ENCODE results near the gene LRPAP1.

The LRPAP1 gene

GRCh38 chr4:3527914-3528876 lies 4.0 kb downstream of the LRPAP1 start:
- Histone ChIP-seq H3K9me3 (ENCODE audit: insufficient read depth, low read depth, low read length) (no peaks in the 10 kb centered on the region), H3K27me3 (ENCODE audit: insufficient read depth, low read length) (peaks cover 15% of the 10 kb centered on the region), H3K9ac (ENCODE audit: low read depth, low read length) (no peak overlapping the region), H3K4me3 (ENCODE audit: low read length) (no peak overlapping the region), H3K36me3 (ENCODE audit: insufficient read depth, low read length) (peaks cover 29% of the 10 kb centered on the region), H3K4me1 (ENCODE audit: insufficient read depth, low read length) (0 out of 2 replicates have a peak, but pooled peaks cover 5% of the 10 kb centered on the region), H3K27ac (ENCODE audit: low read depth, low read length) (no peak overlapping the region)
- WGBS = 92% methylated on average over 27 of the region's 27 CpGs

- Histone ChIP-seq H3K27me3 (ENCODE audit: insufficient read depth, low read length) (peaks cover 9% of the 10 kb centered on the region; the same call in 1 of the 2 replicates), H3K27ac (ENCODE audit: low read depth, low read length) (no peak overlapping the region), H3K36me3 (ENCODE audit: insufficient read depth, low read length) (peaks cover 34% of the 10 kb centered on the region), H3K9ac (ENCODE audit: low read depth, low read length) (no peak overlapping the region), H3K4me3 (ENCODE audit: low read length) (no peak overlapping the region), H3K9me3 (ENCODE audit: insufficient read depth, low read depth, low read length) (no peaks in the 10 kb centered on the region), H3K4me1 (ENCODE audit: insufficient read depth, low read length) (0 out of 2 replicates have a peak, but pooled peaks cover 5% of the 10 kb centered on the region)
- 92% methylated on average over 14 of the region's 14 CpGs for WGBS
These were observed 4.9 kb downstream of the LRPAP1 start for GRCh38 chr4:3527101-3527913.

- peaks cover 36% of the 10 kb centered on the region for H3K36me3 ChIP-seq (ENCODE audit: insufficient read depth, low read length)
These were observed 5.8 kb downstream of the LRPAP1 start for GRCh38 chr4:3526456-3526855.

DNA sequence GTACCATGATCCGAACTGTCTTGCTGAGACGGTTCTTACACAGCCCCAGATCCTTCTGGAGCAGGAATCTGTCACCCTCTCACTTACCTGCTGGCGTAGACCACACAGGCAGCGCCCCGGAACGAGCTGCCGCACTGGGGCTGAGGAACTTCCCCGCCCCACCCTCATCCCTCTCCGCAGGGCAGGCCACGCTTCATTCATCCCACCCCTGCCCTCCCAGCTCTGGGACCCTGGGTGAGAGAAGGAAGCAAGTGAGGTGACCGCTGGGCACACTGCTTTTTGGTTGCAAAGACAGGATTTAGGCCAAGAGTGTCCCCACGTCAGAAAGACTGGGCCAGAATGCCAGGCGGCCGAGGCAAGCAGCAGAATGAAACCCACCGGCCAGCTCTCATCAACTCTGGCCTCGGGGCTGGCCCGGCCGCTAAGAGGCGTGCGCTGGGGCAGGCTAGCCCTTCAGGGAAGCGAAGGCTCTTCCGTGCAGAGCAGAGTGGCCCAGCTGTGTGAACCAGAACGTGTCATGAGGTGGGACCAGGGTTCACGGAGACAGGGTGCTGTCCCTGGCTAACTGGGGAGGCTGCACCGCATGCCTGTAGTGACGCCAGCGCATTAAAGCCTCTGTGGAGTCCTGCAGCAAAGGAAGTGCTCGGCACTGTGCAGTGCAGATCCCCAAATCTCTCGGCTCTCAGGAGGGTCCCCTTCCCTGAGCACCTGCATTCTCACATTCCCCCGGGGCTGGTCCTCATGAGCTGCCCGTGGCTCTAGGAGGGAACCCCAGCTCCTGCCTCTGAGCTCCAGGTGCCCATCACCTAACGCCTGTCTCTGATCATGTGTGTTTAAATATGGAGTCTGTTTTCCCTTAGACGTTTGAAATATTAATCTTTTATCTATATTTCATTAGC lies 6.4 kb downstream of the LRPAP1 start:
- no peak overlapping the region for H3K9ac ChIP-seq (ENCODE audit: low read depth, low read length)
- H3K27me3 ChIP-seq (ENCODE audit: insufficient read depth, low read length) = no peaks in the 10 kb centered on the region
- no peak overlapping the region for H3K4me3 ChIP-seq (ENCODE audit: low read length)
- H3K27ac ChIP-seq (ENCODE audit: low read depth, low read length) = no peak overlapping the region
- H3K9me3 ChIP-seq (ENCODE audit: insufficient read depth, low read depth, low read length) = no peaks in the 10 kb centered on the region
- H3K36me3 ChIP-seq (ENCODE audit: insufficient read depth, low read length) = peaks cover 43% of the 10 kb centered on the region
- H3K4me1 ChIP-seq (ENCODE audit: insufficient read depth, low read length) = no peaks in the 10 kb centered on the region
- 92% methylated on average over 32 of the region's 33 CpGs for WGBS

More at GRCh38 chr4:3526456-3526855, 5.8 kb downstream of the LRPAP1 start:
- Histone ChIP-seq H3K9me3 (ENCODE audit: insufficient read depth, low read depth, low read length) (no peaks in the 10 kb centered on the region), H3K4me1 (ENCODE audit: insufficient read depth, low read length) (0 out of 2 replicates have a peak, but pooled peaks cover 5% of the 10 kb centered on the region), H3K4me3 (ENCODE audit: low read length) (no peak overlapping the region), H3K9ac (ENCODE audit: low read depth, low read length) (no peak overlapping the region), H3K27ac (ENCODE audit: low read depth, low read length) (no peak overlapping the region), H3K27me3 (ENCODE audit: insufficient read depth, low read length) (peaks cover 6% of the 10 kb centered on the region; the same call in 1 of the 2 replicates)
- WGBS = 94% methylated on average over 19 of the region's 19 CpGs

DNA sequence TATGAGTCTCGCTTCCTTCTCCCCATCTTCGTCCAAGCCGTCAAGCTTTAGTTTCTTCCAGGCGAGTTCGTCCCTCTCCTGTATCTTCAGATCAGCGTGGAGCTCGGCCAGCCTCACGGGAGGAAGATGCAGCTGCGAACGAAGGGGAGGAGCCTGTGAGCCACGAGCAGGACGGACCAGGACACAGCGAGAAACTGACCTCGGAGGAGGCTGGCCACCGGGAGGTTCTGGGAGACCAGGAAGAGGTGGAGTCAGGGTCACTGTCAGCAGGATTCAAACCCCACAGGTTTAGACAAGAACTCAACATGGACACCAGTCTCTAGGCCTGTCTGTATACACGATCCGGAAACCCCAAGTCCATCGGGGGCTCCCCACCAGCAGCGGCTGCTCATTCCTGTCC lies 7.3 kb downstream of the LRPAP1 start:
- no peak overlapping the region for H3K4me3 ChIP-seq (ENCODE audit: low read length)
- no peaks in the 10 kb centered on the region for H3K4me1 ChIP-seq (ENCODE audit: insufficient read depth, low read length)
- no peaks in the 10 kb centered on the region for H3K27me3 ChIP-seq (ENCODE audit: insufficient read depth, low read length)
- 88% methylated on average over 19 of the region's 19 CpGs for WGBS
- H3K9me3 ChIP-seq (ENCODE audit: insufficient read depth, low read depth, low read length) = no peaks in the 10 kb centered on the region
- H3K27ac ChIP-seq (ENCODE audit: low read depth, low read length) = no peak overlapping the region
- peaks cover 51% of the 10 kb centered on the region for H3K36me3 ChIP-seq (ENCODE audit: insufficient read depth, low read length)
- no peak overlapping the region for H3K9ac ChIP-seq (ENCODE audit: low read depth, low read length)

GRCh38 chr4:3524349-3524748 lies 7.9 kb downstream of the LRPAP1 start:
- 93% methylated on average over 8 of the region's 8 CpGs for WGBS
- Histone ChIP-seq H3K4me3 (ENCODE audit: low read length) (no peak overlapping the region), H3K9ac (ENCODE audit: low read depth, low read length) (no peak overlapping the region), H3K27me3 (ENCODE audit: insufficient read depth, low read length) (no peaks in the 10 kb centered on the region), H3K27ac (ENCODE audit: low read depth, low read length) (no peak overlapping the region), H3K9me3 (ENCODE audit: insufficient read depth, low read depth, low read length) (no peaks in the 10 kb centered on the region), H3K4me1 (ENCODE audit: insufficient read depth, low read length) (no peaks in the 10 kb centered on the region), H3K36me3 (ENCODE audit: insufficient read depth, low read length) (peaks cover 53% of the 10 kb centered on the region)

- Histone ChIP-seq H3K9ac (ENCODE audit: low read depth, low read length) (no peak overlapping the region), H3K36me3 (ENCODE audit: insufficient read depth, low read length) (peaks cover 56% of the 10 kb centered on the region), H3K4me1 (ENCODE audit: insufficient read depth, low read length) (no peaks in the 10 kb centered on the region)
These were observed 8.5 kb downstream of the LRPAP1 start for GRCh38 chr4:3523628-3524221.

DNA sequence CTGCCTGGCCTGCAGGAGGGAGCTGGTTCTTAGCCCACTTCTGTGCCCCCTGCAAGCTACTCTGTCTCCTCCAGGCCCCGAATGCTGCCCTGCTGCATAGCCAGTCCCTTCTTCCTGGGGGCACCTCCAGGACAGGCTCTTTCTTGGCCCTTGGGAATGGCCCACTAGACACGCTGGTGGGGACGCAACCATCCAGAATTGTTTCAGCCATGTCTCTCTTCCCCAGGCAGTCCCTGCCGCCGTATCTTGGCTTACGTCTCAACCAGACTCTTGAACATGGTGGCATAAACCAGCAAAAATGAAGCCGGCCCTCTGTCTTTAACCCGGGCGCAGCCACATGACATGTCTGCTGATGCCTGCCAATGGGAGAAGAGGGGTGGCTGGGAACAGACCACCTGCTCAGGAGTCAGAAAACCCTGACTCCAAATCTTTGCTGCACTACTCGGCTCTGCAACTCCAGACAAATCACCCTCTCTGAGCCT lies 9.0 kb downstream of the LRPAP1 start:
- H3K9ac ChIP-seq (ENCODE audit: low read depth, low read length) = no peak overlapping the region
- no peak overlapping the region for H3K4me3 ChIP-seq (ENCODE audit: low read length)
- WGBS = 96% methylated on average over 10 of the region's 10 CpGs
- H3K36me3 ChIP-seq (ENCODE audit: insufficient read depth, low read length) = peaks cover 56% of the 10 kb centered on the region
- no peak overlapping the region for H3K27ac ChIP-seq (ENCODE audit: low read depth, low read length)
- no peaks in the 10 kb centered on the region for H3K9me3 ChIP-seq (ENCODE audit: insufficient read depth, low read depth, low read length)
- H3K27me3 ChIP-seq (ENCODE audit: insufficient read depth, low read length) = no peaks in the 10 kb centered on the region
- H3K4me1 ChIP-seq (ENCODE audit: insufficient read depth, low read length) = no peaks in the 10 kb centered on the region

More at GRCh38 chr4:3523628-3524221, 8.5 kb downstream of the LRPAP1 start:
- WGBS = 93% methylated on average over 23 of the region's 24 CpGs
- no peaks in the 10 kb centered on the region for H3K9me3 ChIP-seq (ENCODE audit: insufficient read depth, low read depth, low read length)
- no peak overlapping the region for H3K27ac ChIP-seq (ENCODE audit: low read depth, low read length)
- no peaks in the 10 kb centered on the region for H3K27me3 ChIP-seq (ENCODE audit: insufficient read depth, low read length)
- no peak overlapping the region for H3K4me3 ChIP-seq (ENCODE audit: low read length)

DNA sequence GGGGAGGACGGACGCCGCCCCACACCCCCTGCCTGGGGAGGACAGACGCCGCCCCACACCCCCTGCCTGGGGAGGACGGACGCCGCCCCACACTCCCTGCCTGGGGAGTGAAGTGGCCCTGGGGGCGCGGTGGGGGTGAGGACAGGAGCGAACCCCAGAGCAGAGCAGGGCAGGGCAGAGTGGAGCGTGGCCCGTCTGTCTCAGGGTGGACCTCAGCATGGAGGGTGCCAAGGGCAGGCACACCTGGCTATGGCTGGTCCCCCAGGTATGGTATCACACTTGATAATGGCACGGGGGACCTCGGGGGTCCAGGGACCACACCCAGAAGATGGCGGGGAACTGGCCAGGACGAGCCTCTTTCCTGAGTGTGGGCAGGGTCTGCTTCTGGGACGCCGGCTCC lies 9.6 kb downstream of the LRPAP1 start:
- Histone ChIP-seq H3K27ac (ENCODE audit: low read depth, low read length) (no peak overlapping the region), H3K27me3 (ENCODE audit: insufficient read depth, low read length) (no peaks in the 10 kb centered on the region), H3K9me3 (ENCODE audit: insufficient read depth, low read depth, low read length) (no peaks in the 10 kb centered on the region), H3K4me3 (ENCODE audit: low read length) (no peak overlapping the region), H3K4me1 (ENCODE audit: insufficient read depth, low read length) (no peaks in the 10 kb centered on the region), H3K36me3 (ENCODE audit: insufficient read depth, low read length) (peaks cover 61% of the 10 kb centered on the region), H3K9ac (ENCODE audit: low read depth, low read length) (no peak overlapping the region)
- WGBS = 95% methylated on average over 19 of the region's 19 CpGs

GRCh38 chr4:3522326-3522640 lies 9.9 kb downstream of the LRPAP1 start:
- H3K27ac ChIP-seq (ENCODE audit: low read depth, low read length) = no peak overlapping the region
- no peak overlapping the region for H3K9ac ChIP-seq (ENCODE audit: low read depth, low read length)
- H3K27me3 ChIP-seq (ENCODE audit: insufficient read depth, low read length) = no peaks in the 10 kb centered on the region
- no peaks in the 10 kb centered on the region for H3K9me3 ChIP-seq (ENCODE audit: insufficient read depth, low read depth, low read length)
- H3K4me3 ChIP-seq (ENCODE audit: low read length) = no peak overlapping the region
- no peaks in the 10 kb centered on the region for H3K4me1 ChIP-seq (ENCODE audit: insufficient read depth, low read length)
- WGBS = 85% methylated on average over 14 of the region's 15 CpGs
- H3K36me3 ChIP-seq (ENCODE audit: insufficient read depth, low read length) = peaks cover 65% of the 10 kb centered on the region
